ENCODE results near the gene NTM.

NTM gene

GRCh38 chr11:132106096-132106982 lies 735.9 kb downstream of the NTM start:
- DNase-seq, result no peak

GRCh38 chr11:132111316-132111715 lies 740.9 kb downstream of the NTM start:
- DNase-seq, result no peak

GRCh38 chr11:132111838-132112237 lies 741.4 kb downstream of the NTM start:
- no peak for DNase-seq

- DNase-seq, result no peak
These were observed 742.4 kb downstream of the NTM start for GRCh38 chr11:132112846-132113245.

- peak; percentile 67 for DNase-seq
These were observed 743.8 kb downstream of the NTM start for GRCh38 chr11:132114185-132114584.

- no peak for DNase-seq
These were observed 744.3 kb downstream of the NTM start for GRCh38 chr11:132114743-132115142.

GRCh38 chr11:132115454-132115853 lies 745.0 kb downstream of the NTM start:
- no peak for DNase-seq

- no peak for DNase-seq
These were observed 746.1 kb downstream of the NTM start for GRCh38 chr11:132116516-132116915.

- DNase-seq, result no peak
These were observed 748.2 kb downstream of the NTM start for GRCh38 chr11:132118661-132119060.

GRCh38 chr11:132119573-132119972 lies 749.2 kb downstream of the NTM start:
- no peak for DNase-seq

GRCh38 chr11:132122735-132123134 lies 752.3 kb downstream of the NTM start:
- DNase-seq, result no peak

- peak; percentile 58 for DNase-seq
These were observed 753.0 kb downstream of the NTM start for GRCh38 chr11:132123449-132123848.

- DNase-seq, result no peak
These were observed 753.7 kb downstream of the NTM start for GRCh38 chr11:132123854-132124835.

- peak; percentile 26 for DNase-seq
These were observed 755.8 kb downstream of the NTM start for GRCh38 chr11:132125988-132126871.

- DNase-seq, result peak; percentile 67
These were observed 756.8 kb downstream of the NTM start for GRCh38 chr11:132126973-132127899.

GRCh38 chr11:132127900-132128288 lies 757.5 kb downstream of the NTM start:
- DNase-seq, result no peak

- peak; percentile 85 for DNase-seq
These were observed 760.6 kb downstream of the NTM start for GRCh38 chr11:132131047-132131446.

GRCh38 chr11:132131961-132132360 lies 761.5 kb downstream of the NTM start:
- no peak for DNase-seq

GRCh38 chr11:132134322-132134721 lies 763.9 kb downstream of the NTM start:
- no peak for DNase-seq

- no peak for DNase-seq
These were observed 767.0 kb downstream of the NTM start for GRCh38 chr11:132137289-132137980.

GRCh38 chr11:132137981-132138313 lies 767.5 kb downstream of the NTM start:
- no peak for DNase-seq
